NCI-H446 treated with DMSO at 0.1 percent for 48 hours (cell line): ENCODE measurements around the gene HBZ.
"Not testable (repeated sequence)": the region's sequence is repeated elsewhere in the genome, so short reads cannot be mapped to it uniquely, and the experiment has no call there.

Experiments
- DNase-seq: peaks from one replicate; lab custom pipeline; 2025; lab: John Stamatoyannopoulos, UW

HBZ gene

DNA sequence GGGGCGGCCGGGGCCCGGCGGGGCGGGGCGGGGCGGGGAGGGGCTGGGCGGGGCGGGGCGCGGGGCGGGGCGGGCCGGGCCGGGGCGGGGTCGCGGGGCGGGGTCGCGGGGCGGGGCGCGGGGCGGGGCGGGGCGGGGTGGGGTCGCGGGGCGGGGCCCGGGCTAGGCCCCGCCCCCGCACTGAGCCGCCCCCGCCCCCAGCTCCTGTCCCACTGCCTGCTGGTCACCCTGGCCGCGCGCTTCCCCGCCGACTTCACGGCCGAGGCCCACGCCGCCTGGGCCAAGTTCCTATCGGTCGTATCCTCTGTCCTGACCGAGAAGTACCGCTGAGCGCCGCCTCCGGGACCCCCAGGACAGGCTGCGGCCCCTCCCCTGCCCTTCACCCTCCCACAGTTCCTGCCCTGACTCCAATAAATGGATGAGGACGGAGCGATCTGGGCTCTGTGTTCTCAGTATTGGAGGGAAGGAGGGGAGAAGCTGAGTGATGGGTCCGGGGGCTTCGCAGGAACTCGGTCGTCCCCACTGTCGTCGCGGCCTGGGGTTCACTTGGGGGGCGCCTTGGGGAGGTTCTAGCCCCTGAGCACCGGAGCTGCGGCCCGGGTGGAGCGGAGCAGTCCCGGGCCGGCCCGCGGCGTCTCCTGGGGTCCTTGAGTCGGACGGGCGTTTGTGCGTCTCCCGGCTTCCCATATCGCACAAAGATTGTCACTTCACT is 12.5 kb downstream of the HBZ start:
- no peak for DNase-seq

GRCh38 chr16:165539-166374 is 13.3 kb downstream of the HBZ start, which contains the start of gene HBM:
Gene HBM (plus strand): TSS chr16:165978. CDS start chr16:165998, 20 bp downstream.
- DNase-seq, result no peak

GRCh38 chr16:166375-167121 is 14.1 kb downstream of the HBZ start:
- no peak for DNase-seq

DNA sequence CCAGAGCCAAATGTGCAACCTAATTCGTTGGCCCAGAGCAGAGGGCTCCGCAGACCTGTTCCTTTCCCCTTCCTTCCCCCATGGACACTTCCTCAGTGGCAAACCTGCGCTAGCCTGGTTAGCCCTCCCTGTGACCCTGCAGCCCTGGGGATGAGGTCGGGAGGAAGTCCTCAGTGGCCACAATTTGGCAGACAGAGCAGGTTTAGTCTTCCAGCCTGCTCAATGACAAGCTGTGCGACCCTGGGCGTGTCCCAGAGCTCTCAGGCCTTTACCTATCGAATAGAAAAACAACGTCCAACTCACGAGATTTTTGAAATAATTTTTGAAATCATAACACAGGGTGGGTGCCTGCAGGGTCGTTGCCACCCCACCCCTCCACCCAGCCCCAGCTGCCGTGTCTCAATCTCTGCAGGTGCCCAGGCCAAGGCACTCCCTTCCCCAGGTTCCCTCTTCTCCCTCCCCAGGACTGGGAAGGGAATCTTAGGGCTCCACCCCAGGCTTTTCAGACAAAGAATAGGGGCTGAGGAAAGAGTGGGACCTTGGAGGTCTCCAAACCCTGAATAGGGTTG is 14.8 kb downstream of the HBZ start:
- no peak for DNase-seq

DNA sequence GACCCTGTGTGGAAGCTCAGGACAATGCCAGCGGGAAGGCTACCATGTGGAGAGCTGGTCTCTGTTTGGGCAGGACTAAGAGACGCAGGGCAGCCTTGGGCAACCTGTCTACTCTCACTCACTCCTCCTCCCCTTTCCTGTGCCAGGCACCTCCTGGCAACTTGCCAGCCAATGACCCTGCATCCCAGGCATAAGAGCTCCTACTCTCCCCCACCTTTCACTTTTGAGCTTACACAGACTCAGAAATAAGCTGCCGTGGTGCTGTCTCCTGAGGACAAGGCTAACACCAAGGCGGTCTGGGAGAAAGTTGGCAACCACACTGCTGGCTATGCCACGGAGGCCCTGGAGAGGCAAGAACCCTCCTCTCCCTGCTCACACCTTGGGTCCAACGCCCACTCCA is 16.0 kb downstream of the HBZ start:
- no peak for DNase-seq

GRCh38 chr16:169014-169413 is 16.6 kb downstream of the HBZ start:
- DNase-seq, result no peak

DNA sequence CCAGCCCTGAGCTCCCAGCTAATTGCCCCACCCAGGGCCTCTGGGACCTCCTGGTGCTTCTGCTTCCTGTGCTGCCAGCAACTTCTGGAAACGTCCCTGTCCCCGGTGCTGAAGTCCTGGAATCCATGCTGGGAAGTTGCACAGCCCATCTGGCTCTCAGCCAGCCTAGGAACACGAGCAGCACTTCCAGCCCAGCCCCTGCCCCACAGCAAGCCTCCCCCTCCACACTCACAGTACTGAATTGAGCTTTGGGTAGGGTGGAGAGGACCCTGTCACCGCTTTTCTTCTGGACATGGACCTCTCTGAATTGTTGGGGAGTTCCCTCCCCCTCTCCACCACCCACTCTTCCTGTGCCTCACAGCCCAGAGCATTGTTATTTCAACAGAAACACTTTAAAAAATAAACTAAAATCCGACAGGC is 17.7 kb downstream of the HBZ start:
- DNase-seq, result not testable (repeated sequence)

DNA sequence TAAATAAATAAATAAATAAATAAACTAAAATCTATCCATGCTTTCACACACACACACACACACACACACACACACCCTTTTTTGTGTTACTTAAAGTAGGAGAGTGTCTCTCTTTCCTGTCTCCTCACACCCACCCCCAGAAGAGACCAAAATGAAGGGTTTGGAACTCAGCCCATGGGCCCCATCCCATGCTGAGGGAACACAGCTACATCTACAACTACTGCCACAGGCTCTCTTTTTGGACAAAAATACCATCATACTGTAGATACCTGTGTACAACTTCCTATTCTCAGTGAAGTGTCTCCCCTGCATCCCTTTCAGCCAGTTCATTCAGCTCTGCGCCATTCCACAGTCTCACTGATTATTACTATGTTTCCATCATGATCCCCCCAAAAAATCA is 18.3 kb downstream of the HBZ start:
- no peak for DNase-seq

GRCh38 chr16:172374-172941 is 20.0 kb downstream of the HBZ start, which contains the start of gene HBA2:
Gene HBA2 (plus strand): TSS chr16:172876. CDS start chr16:172913, 37 bp downstream.
- DNase-seq, result not testable (repeated sequence)

DNA sequence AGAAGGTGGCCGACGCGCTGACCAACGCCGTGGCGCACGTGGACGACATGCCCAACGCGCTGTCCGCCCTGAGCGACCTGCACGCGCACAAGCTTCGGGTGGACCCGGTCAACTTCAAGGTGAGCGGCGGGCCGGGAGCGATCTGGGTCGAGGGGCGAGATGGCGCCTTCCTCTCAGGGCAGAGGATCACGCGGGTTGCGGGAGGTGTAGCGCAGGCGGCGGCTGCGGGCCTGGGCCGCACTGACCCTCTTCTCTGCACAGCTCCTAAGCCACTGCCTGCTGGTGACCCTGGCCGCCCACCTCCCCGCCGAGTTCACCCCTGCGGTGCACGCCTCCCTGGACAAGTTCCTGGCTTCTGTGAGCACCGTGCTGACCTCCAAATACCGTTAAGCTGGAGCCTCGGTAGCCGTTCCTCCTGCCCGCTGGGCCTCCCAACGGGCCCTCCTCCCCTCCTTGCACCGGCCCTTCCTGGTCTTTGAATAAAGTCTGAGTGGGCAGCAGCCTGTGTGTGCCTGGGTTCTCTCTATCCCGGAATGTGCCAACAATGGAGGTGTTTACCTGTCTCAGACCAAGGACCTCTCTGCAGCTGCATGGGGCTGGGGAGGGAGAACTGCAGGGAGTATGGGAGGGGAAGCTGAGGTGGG is 20.9 kb downstream of the HBZ start:
- DNase-seq, result not testable (repeated sequence)

DNA sequence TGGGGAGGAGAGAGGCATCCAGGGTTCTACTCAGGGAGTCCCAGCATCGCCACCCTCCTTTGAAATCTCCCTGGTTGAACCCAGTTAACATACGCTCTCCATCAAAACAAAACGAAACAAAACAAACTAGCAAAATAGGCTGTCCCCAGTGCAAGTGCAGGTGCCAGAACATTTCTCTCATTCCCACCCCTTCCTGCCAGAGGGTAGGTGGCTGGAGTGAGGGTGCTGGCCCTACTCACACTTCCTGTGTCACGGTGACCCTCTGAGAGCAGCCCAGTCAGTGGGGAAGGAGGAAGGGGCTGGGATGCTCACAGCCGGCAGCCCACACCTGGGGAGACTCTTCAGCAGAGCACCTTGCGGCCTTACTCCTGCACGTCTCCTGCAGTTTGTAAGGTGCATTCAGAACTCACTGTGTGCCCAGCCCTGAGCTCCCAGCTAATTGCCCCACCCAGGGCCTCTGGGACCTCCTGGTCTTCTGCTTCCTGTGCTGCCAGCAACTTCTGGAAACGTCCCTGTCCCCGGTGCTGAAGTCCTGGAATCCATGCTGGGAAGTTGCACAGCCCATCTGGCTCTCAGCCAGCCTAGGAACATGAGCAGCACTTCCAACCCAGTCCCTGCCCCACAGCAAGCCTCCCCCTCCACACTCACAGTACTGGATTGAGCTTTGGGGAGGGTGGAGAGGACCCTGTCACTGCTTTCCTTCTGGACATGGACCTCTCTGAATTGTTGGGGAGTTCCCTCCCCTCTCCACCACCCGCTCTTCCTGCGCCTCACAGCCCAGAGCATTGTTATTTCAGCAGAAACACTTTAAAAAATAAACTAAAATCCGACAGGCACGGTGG is 21.7 kb downstream of the HBZ start:
- DNase-seq, result not testable (repeated sequence)

DNA sequence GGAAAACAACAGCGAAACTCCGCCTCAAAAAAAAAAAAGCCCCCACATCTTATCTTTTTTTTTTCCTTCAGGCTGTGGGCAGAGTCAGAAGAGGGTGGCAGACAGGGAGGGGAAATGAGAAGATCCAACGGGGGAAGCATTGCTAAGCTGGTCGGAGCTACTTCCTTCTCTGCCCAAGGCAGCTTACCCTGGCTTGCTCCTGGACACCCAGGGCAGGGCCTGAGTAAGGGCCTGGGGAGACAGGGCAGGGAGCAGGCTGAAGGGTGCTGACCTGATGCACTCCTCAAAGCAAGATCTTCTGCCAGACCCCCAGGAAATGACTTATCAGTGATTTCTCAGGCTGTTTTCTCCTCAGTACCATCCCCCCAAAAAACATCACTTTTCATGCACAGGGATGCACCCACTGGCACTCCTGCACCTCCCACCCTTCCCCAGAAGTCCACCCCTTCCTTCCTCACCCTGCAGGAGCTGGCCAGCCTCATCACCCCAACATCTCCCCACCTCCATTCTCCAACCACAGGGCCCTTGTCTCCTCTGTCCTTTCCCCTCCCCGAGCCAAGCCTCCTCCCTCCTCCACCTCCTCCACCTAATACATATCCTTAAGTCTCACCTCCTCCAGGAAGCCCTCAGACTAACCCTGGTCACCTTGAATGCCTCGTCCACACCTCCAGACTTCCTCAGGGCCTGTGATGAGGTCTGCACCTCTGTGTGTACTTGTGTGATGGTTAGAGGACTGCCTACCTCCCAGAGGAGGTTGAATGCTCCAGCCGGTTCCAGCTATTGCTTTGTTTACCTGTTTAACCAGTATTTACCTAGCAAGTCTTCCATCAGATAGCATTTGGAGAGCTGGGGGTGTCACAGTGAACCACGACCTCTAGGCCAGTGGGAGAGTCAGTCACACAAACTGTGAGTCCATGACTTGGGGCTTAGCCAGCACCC is 22.8 kb downstream of the HBZ start:
- DNase-seq, result no peak

- DNase-seq, result not testable (repeated sequence)
Measured at GRCh38 chr16:176006-176405, 23.6 kb downstream of the HBZ start.

DNA sequence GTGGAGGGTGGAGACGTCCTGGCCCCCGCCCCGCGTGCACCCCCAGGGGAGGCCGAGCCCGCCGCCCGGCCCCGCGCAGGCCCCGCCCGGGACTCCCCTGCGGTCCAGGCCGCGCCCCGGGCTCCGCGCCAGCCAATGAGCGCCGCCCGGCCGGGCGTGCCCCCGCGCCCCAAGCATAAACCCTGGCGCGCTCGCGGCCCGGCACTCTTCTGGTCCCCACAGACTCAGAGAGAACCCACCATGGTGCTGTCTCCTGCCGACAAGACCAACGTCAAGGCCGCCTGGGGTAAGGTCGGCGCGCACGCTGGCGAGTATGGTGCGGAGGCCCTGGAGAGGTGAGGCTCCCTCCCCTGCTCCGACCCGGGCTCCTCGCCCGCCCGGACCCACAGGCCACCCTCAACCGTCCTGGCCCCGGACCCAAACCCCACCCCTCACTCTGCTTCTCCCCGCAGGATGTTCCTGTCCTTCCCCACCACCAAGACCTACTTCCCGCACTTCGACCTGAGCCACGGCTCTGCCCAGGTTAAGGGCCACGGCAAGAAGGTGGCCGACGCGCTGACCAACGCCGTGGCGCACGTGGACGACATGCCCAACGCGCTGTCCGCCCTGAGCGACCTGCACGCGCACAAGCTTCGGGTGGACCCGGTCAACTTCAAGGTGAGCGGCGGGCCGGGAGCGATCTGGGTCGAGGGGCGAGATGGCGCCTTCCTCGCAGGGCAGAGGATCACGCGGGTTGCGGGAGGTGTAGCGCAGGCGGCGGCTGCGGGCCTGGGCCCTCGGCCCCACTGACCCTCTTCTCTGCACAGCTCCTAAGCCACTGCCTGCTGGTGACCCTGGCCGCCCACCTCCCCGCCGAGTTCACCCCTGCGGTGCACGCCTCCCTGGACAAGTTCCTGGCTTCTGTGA is 24.3 kb downstream of the HBZ start, which contains the start of gene HBA1:
TSS of gene HBA1 (plus strand) at position 204 of the 906 bp plus-strand sequence. CDS start at position 241, 37 bp downstream.
- not testable (repeated sequence) for DNase-seq

GRCh38 chr16:177394-177822 is 25.0 kb downstream of the HBZ start:
- DNase-seq, result peak; percentile 100

- DNase-seq, result no peak
Measured at GRCh38 chr16:177981-178667, 25.7 kb downstream of the HBZ start.

- DNase-seq, result no peak
Measured at GRCh38 chr16:178668-179015, 26.2 kb downstream of the HBZ start.
